Endothelial cell of umbilical vein (primary cell): ENCODE measurements around the gene GRID2. TPM values are rescaled to one million over a fixed set of nuclear protein-coding genes. Genes with fewer than 3 reads are reported as not detected.

Experiments
- BruUV-seq: library from RNA; stranded (reverse); fragments of 400-500 nt; replicated peaks from 2 replicates; lab custom pipeline; 2021; lab: Mats Ljungman, UMichigan
- CTCF ChIA-PET: fragments of 300-600, 350-600 bp; sonication (Branson Sonifier 250); formaldehyde crosslinking; loops from one replicate; lab custom pipeline; 2021; ENCODE audit warnings: antibody characterized with exemption, inconsistent platforms; lab: Charles Lee
- POLR2A ChIA-PET: fragments of 300-600, 350-600 bp; sonication (Branson Sonifier 250); formaldehyde crosslinking; loops from one replicate; lab custom pipeline; 2021; ENCODE audit warnings: antibody characterized with exemption, inconsistent platforms; lab: Charles Lee
- DNase-seq: peaks from one replicate; pipeline ENCODE4 v3.0.0-alpha.2; 2011; ENCODE audit warnings: low read depth, low spot score
- FAIRE-seq: peaks from 2 replicates; lab custom pipeline; 2011; peaks lifted over from hg19 to GRCh38; lab: Jason Lieb, UNC
- H2AFZ ChIP-seq: 2 replicates; pipeline ENCODE4 v1.6.0; 2012; ENCODE audit warnings: low read depth, low read length, control low read depth, inconsistent platforms
- H3K27ac ChIP-seq: 2 replicates; pipeline ENCODE4 v1.5.1; 2011; ENCODE audit warnings: low read depth, mild to moderate bottlenecking, control low read depth, low read length, moderate library complexity; ENCODE audit not compliant: insufficient read depth
- H3K27me3 ChIP-seq, 2 experiments: 2 replicates each; pipeline versions ENCODE4 v1.6.0 to v1.6.1; 2011; ENCODE audit warnings: low read length in 2 of 2, mixed read lengths in 1 of 2; ENCODE audit not compliant: control insufficient read depth in 2 of 2, insufficient read depth in 2 of 2
- H3K36me3 ChIP-seq, 2 experiments: 2 replicates in 1 of 2; 3 replicates in 1 of 2; pipeline ENCODE4 v1.5.1; 2011; ENCODE audit warnings: low read length in 2 of 2, mild to moderate bottlenecking in 1 of 2, moderate library complexity in 1 of 2; ENCODE audit not compliant: control insufficient read depth in 2 of 2, insufficient read depth in 2 of 2; ENCODE audit errors: extremely low read depth in 1 of 2
- H3K4me1 ChIP-seq: 3 replicates; pipeline ENCODE4 v1.5.1; 2011; ENCODE audit warnings: mild to moderate bottlenecking, low read length; ENCODE audit not compliant: control insufficient read depth, insufficient read depth; ENCODE audit errors: extremely low read depth
- H3K4me2 ChIP-seq: 2 replicates; pipeline ENCODE4 v1.6.1; 2011; ENCODE audit warnings: low read length, control low read depth, mixed read lengths; ENCODE audit not compliant: insufficient read depth
- H3K4me3 ChIP-seq, 3 experiments: fragments of 200-600 bp in 1 of 3; sonication (generic), shearing (Covaris generic) in 1 of 3; replicated peaks in 1 of 3; 2 replicates each; pipeline ENCODE4 v1.5.1; 2011 to 2016; ENCODE audit warnings: control low read depth in 3 of 3, low read length in 3 of 3, mild to moderate bottlenecking in 2 of 3, inconsistent platforms in 1 of 3, low read depth in 1 of 3, moderate library complexity in 1 of 3; ENCODE audit not compliant: insufficient read depth in 1 of 3
- H3K79me2 ChIP-seq: 2 replicates; pipeline ENCODE4 v1.6.0; 2012; ENCODE audit warnings: low read length, inconsistent platforms; ENCODE audit not compliant: control insufficient read depth, insufficient read depth
- H3K9ac ChIP-seq: replicated peaks from 2 replicates; pipeline ENCODE3; 2011; ENCODE audit warnings: low read length, control low read depth; ENCODE audit not compliant: insufficient read depth; ENCODE audit errors: extremely low read depth
- H3K9me1 ChIP-seq: replicated peaks from 3 replicates; pipeline ENCODE4 v1.6.0; 2011; ENCODE audit warnings: mild to moderate bottlenecking, low read length; ENCODE audit not compliant: control insufficient read depth, insufficient read depth; ENCODE audit errors: extremely low read depth
- H3K9me3 ChIP-seq: replicated peaks from 2 replicates; pipeline ENCODE4 v1.5.1; 2012; ENCODE audit warnings: low read length, inconsistent platforms; ENCODE audit not compliant: control insufficient read depth, insufficient read depth
- H4K20me1 ChIP-seq: replicated peaks from 2 replicates; pipeline ENCODE3; 2011; ENCODE audit warnings: mild to moderate bottlenecking, low read length; ENCODE audit not compliant: control insufficient read depth, insufficient read depth; ENCODE audit errors: extremely low read depth
- CTCF ChIP-seq, 2 donors: IDR thresholded peaks; 1 replicate in 1 of 2; 2 replicates in 1 of 2; pipeline ENCODE4 v1.5.1; 2011; ENCODE audit warnings: low read length in 2 of 2, mild to moderate bottlenecking in 2 of 2, moderate library complexity in 2 of 2, control low read depth in 1 of 2, inconsistent platforms in 1 of 2, low read depth in 1 of 2; ENCODE audit not compliant: insufficient read depth in 1 of 2; ENCODE audit errors: extremely low read depth in 1 of 2
- EZH2 ChIP-seq: IDR thresholded peaks from 2 replicates; pipeline ENCODE4 v1.6.1; 2012; ENCODE audit warnings: borderline replicate concordance, low read depth, mild to moderate bottlenecking, moderate library complexity, low read length, inconsistent platforms; ENCODE audit not compliant: severe bottlenecking
- FOS ChIP-seq: IDR thresholded peaks from 2 replicates; pipeline ENCODE4 v1.6.1; 2011; ENCODE audit warnings: mild to moderate bottlenecking, low read length, moderate library complexity, borderline replicate concordance; ENCODE audit not compliant: insufficient read depth
- GATA2 ChIP-seq: IDR thresholded peaks from 2 replicates; pipeline ENCODE4 v1.7.0; 2011; ENCODE audit warnings: low read depth, mild to moderate bottlenecking, moderate library complexity, mixed read lengths, low read length; ENCODE audit not compliant: insufficient read length, insufficient read depth
- JUN ChIP-seq: IDR thresholded peaks from 2 replicates; pipeline ENCODE4 v1.6.1; 2011; ENCODE audit warnings: borderline replicate concordance, low read depth; ENCODE audit not compliant: insufficient read length, insufficient read depth
- MAX ChIP-seq: IDR thresholded peaks from 2 replicates; pipeline ENCODE4 v1.6.1; 2011; ENCODE audit not compliant: insufficient read depth, insufficient read length
- MYC ChIP-seq: IDR thresholded peaks from one replicate; pipeline ENCODE4 v1.6.1; 2011; ENCODE audit warnings: mild to moderate bottlenecking, low read depth, low read length
- POLR2A ChIP-seq: IDR thresholded peaks from 2 replicates; pipeline ENCODE4 v1.6.1; 2012; ENCODE audit warnings: low read depth, mild to moderate bottlenecking, control low read depth, low read length
- POLR2AphosphoS5 ChIP-seq: IDR thresholded peaks from 2 replicates; pipeline ENCODE4 v1.6.1; 2012; ENCODE audit warnings: low read depth, mild to moderate bottlenecking, control low read depth, low read length, moderate library complexity; ENCODE audit not compliant: insufficient read depth
- dilution Hi-C: fragments of 300-500 bp; cut with MboI; formaldehyde crosslinking; loops from one replicate; pipeline ENCODE4 v1.15.0; 2019; ENCODE audit warnings: low sequenced_read_pairs; ENCODE audit not compliant: extremely low pct_ligation_motif_present
- intact Hi-C: fragments of 100-400 bp; cut with micrococcal nuclease; formaldehyde crosslinking; loops from one replicate; pipeline ENCODE4 v1.10.0; 2022
- polyA plus RNA-seq, 4 experiments: library from polyadenylated mRNA; depleted of rRNA in 3 of 4; stranded (reverse) in 3 of 4; unstranded in 1 of 4; fragments of >200 nt; gene quantifications; 2 replicates each; pipeline versions ENCODE4 v1.2.1 to v1.2.3, GENCODE V29; 2011 to 2012; ENCODE audit warnings: missing spikeins in 1 of 4
- total RNA-seq: library from RNA; stranded (reverse); gene quantifications from 2 replicates; pipeline ENCODE4 v1.2.3, GENCODE V29; 2021

GRID2 gene
- total and polyA plus RNA-seq, 2 donors (not counting 3 experiments of a cell fraction or from before 2014, with no cell fraction given) = not detected

- Histone ChIP-seq H3K79me2 (no peaks in the 10 kb centered on the region), H2AFZ (no peak overlapping the region), H3K9ac (no peak overlapping the region), H3K36me3 (no peaks in the 10 kb centered on the region), H3K4me3 (no peak overlapping the region), H3K9me3 (no peaks in the 10 kb centered on the region), H3K27ac (no peak overlapping the region), H3K4me2 (no peak overlapping the region), H3K4me1 (no peaks in the 10 kb centered on the region), H4K20me1 (no peaks in the 10 kb centered on the region), H3K9me1 (no peaks in the 10 kb centered on the region), H3K27me3 (no peaks in the 10 kb centered on the region)
- no peak for DNase-seq
- ChIA-PET POLR2A (no interaction called here), CTCF (no interaction called here)
- no peak for FAIRE-seq
- TF ChIP-seq POLR2A = no peak
- no peak for TF ChIP-seq EZH2
- no peak for TF ChIP-seq MAX
- no peak for TF ChIP-seq POLR2AphosphoS5
- TF ChIP-seq FOS = no peak
- no peak for TF ChIP-seq CTCF (IDR thresholded peaks at IDR 0.05; ENCODE audit: extremely low read depth in 1 of 2, insufficient read depth in 1 of 2, low read depth in 1 of 2, low read length in 2 of 2)
- BruUV-seq = no TSS peak
- dilution Hi-C loops = no loop called here
- intact Hi-C loops = no loop called here
These were observed 197.7 kb downstream of the GRID2 start for GRCh38 chr4:92501456-92501855.

- no peaks in the 10 kb centered on the region for H3K27me3 ChIP-seq
- H3K36me3 ChIP-seq = no peaks in the 10 kb centered on the region
- no peak overlapping the region for H3K4me2 ChIP-seq
- no TSS peak for BruUV-seq
- H3K4me3 ChIP-seq = no peak overlapping the region
- intact Hi-C loops = no loop called here
- H3K9me3 ChIP-seq = no peaks in the 10 kb centered on the region
- no peak overlapping the region for H2AFZ ChIP-seq
- H4K20me1 ChIP-seq = no peaks in the 10 kb centered on the region
- ChIA-PET CTCF (no interaction called here), POLR2A (no interaction called here)
- H3K79me2 ChIP-seq = no peaks in the 10 kb centered on the region
- no peaks in the 10 kb centered on the region for H3K9me1 ChIP-seq
- no peak overlapping the region for H3K9ac ChIP-seq
- dilution Hi-C loops = no loop called here
- no peak overlapping the region for H3K27ac ChIP-seq
- no peaks in the 10 kb centered on the region for H3K4me1 ChIP-seq
- TF ChIP-seq POLR2A (no peak), JUN (no peak), EZH2 (no peak), MAX (no peak), FOS (no peak), MYC (no peak), CTCF (IDR thresholded peaks at IDR 0.05; ENCODE audit: extremely low read depth in 1 of 2, insufficient read depth in 1 of 2, low read depth in 1 of 2, low read length in 2 of 2) (no peak), POLR2AphosphoS5 (no peak), GATA2 (no peak)
- FAIRE-seq (no peak), DNase-seq (no peak)
These were observed 203.2 kb downstream of the GRID2 start for GRCh38 chr4:92506933-92507332.
